ENCODE data around the gene TMEM222.

The TMEM222 gene

DNA sequence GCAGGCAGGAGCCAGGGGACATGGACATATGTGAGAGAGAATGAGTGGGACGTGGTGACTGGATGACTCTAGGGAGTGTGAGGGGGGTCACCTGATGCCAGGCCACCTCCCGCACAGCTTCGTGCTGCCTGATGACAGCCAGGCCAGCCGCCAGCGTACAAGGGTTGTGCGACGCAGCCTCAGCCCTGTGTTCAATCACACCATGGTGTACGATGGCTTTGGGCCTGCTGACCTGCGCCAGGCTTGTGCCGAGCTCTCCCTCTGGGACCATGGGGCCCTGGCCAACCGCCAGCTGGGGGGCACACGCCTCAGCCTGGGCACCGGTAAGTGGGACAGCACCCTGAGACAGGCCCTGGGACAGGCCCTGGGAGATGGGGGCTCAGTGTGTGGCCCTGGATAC is 31.2 kb downstream of the TMEM222 start:
- H3K4me3 Mint-ChIP-seq, result no peak overlapping the region
- H3K4me1 Mint-ChIP-seq, result peaks cover 20 to 29% of the 10 kb centered on the region in 2 donors
- no peaks in the 10 kb centered on the region for H3K9me3 Mint-ChIP-seq
- no peak for DNase-seq
- no peak for ATAC-seq (replicated peaks)
- H3K27ac Mint-ChIP-seq, result no peak overlapping the region
- H3K36me3 Mint-ChIP-seq, result peaks cover under 1 to 1% of the 10 kb centered on the region in 2 donors
- H3K27me3 Mint-ChIP-seq, result no peaks in the 10 kb centered on the region

DNA sequence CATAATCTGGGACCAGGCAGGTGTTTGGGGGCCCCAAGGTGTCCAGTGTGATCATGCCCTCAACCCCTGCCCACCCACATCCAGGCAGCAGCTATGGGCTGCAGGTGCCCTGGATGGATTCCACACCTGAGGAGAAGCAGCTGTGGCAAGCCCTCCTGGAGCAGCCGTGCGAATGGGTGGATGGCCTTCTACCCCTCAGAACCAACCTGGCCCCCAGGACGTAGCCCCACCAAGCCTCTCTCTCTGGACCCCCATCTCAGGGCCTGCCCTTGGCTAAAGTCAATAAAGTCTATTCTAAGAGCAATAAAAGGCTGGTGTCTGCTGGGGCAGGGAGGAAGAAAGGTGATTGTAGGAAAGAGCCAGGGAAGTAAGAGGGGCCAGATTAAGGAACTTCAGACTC is 31.7 kb downstream of the TMEM222 start:
- no peak for ATAC-seq (replicated peaks)
- Mint-ChIP-seq H3K27me3 (no peaks in the 10 kb centered on the region), H3K9me3 (no peaks in the 10 kb centered on the region), H3K4me1 (peaks cover 20 to 29% of the 10 kb centered on the region in 2 donors), H3K27ac (peak overlapping the region; percentile 47), H3K36me3 (peaks cover 0 to 1% of the 10 kb centered on the region in 2 donors), H3K4me3 (no peak overlapping the region)
- no peak for DNase-seq

DNA sequence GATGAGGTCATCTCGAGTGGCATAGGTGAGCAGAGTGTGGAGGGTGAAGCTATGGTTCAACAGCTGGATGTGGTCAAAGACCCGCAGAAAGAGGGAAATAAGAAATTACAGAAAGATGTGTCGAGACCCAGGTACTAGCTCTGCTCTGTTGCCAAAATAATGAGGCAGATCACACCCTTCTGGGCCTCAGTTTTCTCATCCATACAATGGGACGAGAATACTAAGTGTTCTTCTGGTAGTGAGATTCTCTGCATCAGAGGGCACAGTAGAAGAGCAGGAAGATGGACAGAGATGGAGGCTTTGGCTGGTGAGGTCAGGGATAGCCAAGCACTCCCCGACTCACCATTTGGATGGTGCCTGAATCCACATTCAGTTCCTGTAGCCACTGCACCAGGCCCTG is 33.7 kb downstream of the TMEM222 start:
- H3K27ac Mint-ChIP-seq, result no peak overlapping the region
- H3K36me3 Mint-ChIP-seq, result peaks cover 0 to 1% of the 10 kb centered on the region in 2 donors
- H3K27me3 Mint-ChIP-seq, result no peaks in the 10 kb centered on the region
- peaks cover 36 to 42% of the 10 kb centered on the region in 2 donors for H3K4me1 Mint-ChIP-seq
- ATAC-seq (replicated peaks) (no peak), DNase-seq (no peak)
- no peaks in the 10 kb centered on the region for H3K9me3 Mint-ChIP-seq
- H3K4me3 Mint-ChIP-seq, result no peak overlapping the region

DNA sequence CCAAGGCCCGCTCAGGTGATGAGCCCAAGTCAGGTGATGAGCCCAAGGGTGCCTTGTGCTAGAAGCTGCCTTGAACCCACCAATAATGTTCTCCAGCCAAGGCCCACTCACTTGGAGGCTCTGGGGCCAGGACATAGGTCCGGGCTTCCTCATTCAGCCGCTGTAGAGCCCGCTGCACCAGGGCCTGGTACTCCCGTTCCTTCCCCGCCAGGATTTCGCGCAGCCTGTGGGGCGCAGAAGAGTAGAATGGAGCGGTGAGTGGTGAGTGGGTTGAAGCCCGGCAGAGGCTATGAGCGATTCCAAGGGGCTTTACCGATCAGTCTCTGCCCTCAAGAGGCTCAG is 34.3 kb downstream of the TMEM222 start:
- no peak for ATAC-seq (replicated peaks)
- H3K27me3 Mint-ChIP-seq, result no peaks in the 10 kb centered on the region
- H3K9me3 Mint-ChIP-seq, result no peaks in the 10 kb centered on the region
- peak overlapping the region; percentile 37 to 70 for H3K4me3 Mint-ChIP-seq
- no peak for DNase-seq
- peaks cover 0 to 1% of the 10 kb centered on the region in 2 donors for H3K36me3 Mint-ChIP-seq
- peaks cover 40 to 46% of the 10 kb centered on the region in 2 donors for H3K4me1 Mint-ChIP-seq
- peak overlapping the region; percentile 75 for H3K27ac Mint-ChIP-seq

DNA sequence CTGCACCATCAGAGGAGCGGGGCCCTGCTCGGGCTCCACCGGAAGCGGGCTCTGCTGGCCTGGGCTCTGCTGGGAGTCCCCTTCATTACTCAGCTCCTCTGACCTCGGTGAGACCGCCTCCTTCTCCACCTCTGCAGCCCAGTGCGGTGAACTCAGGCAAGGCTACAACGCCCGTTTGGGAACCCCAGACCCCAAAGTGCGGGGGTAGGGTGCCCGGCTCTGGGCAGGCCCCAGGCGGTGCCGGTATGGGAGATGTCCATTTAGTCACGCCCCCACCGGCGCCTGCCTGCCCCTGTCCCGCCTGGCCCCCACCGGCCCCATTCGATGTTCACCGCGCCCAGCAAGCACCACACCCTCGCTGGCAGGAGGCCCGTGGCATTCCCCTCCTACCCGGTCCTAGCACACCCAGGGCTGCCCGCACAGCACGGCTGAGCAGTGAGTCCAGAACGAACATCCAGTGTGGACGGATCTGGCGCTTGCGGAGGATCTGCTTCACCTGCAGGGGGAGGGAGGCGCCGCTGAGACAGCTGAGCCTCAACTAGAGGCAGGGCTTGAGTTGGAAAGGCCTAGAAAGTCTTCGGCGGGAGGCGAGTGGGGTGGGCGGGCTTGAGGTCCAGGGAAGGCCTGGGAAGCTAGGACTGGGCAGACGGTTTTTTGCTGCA is 34.8 kb downstream of the TMEM222 start:
- peaks cover 40 to 46% of the 10 kb centered on the region in 2 donors for H3K4me1 Mint-ChIP-seq
- DNase-seq (no peak), ATAC-seq (replicated peaks) (peak; percentile 25 to 62)
- H3K27ac Mint-ChIP-seq, result peak overlapping the region; percentile 6
- H3K27me3 Mint-ChIP-seq, result no peaks in the 10 kb centered on the region
- H3K9me3 Mint-ChIP-seq, result no peaks in the 10 kb centered on the region
- H3K4me3 Mint-ChIP-seq, result peak overlapping the region; percentile 70 to 74
- peaks cover 0 to 1% of the 10 kb centered on the region in 2 donors for H3K36me3 Mint-ChIP-seq

DNA sequence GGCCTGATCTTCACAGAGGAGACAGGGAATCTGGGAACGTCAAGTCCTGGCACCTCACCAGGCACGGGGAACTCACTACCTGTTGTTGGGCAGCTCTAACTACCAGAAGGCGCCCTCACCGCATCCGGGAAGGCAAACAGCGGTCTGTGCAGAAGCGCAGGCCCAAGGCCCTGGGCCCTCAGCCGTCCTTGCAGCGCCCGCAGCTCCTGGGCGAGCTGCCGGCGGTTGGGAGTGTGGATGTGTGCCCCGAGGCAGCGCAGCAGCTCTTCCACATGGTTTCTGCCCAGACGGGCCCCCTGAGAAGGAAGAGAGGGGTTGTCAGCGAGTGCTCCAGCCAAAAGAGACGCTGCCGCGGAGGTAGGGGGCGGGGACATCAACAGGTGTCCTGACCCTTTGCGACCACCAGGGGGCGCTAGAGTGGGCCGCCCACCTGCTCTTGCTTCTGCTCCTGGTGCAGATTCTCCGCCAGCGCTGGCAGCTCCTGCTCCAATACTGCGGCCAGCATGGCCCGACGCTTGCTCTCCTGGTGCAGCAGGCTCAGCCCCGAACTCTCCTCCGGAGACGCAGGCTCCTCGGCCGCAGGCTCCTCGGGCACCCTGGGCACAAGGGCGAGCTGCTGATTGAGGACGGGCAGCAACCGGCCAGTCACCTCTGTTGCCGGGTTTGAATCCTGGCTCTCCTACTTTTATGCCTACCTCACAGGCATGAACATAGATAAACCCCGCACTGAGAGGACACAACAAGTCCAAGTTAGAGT is 35.5 kb downstream of the TMEM222 start:
- peak overlapping the region; percentile 9 for H3K27ac Mint-ChIP-seq
- H3K27me3 Mint-ChIP-seq, result no peaks in the 10 kb centered on the region
- ATAC-seq (replicated peaks) (peak; percentile 66 to 81), DNase-seq (peak; percentile 70)
- peak overlapping the region; percentile 70 to 74 for H3K4me3 Mint-ChIP-seq
- peaks cover 40 to 46% of the 10 kb centered on the region in 2 donors for H3K4me1 Mint-ChIP-seq
- H3K36me3 Mint-ChIP-seq, result peaks cover 0 to 1% of the 10 kb centered on the region in 2 donors
- H3K9me3 Mint-ChIP-seq, result no peaks in the 10 kb centered on the region

DNA sequence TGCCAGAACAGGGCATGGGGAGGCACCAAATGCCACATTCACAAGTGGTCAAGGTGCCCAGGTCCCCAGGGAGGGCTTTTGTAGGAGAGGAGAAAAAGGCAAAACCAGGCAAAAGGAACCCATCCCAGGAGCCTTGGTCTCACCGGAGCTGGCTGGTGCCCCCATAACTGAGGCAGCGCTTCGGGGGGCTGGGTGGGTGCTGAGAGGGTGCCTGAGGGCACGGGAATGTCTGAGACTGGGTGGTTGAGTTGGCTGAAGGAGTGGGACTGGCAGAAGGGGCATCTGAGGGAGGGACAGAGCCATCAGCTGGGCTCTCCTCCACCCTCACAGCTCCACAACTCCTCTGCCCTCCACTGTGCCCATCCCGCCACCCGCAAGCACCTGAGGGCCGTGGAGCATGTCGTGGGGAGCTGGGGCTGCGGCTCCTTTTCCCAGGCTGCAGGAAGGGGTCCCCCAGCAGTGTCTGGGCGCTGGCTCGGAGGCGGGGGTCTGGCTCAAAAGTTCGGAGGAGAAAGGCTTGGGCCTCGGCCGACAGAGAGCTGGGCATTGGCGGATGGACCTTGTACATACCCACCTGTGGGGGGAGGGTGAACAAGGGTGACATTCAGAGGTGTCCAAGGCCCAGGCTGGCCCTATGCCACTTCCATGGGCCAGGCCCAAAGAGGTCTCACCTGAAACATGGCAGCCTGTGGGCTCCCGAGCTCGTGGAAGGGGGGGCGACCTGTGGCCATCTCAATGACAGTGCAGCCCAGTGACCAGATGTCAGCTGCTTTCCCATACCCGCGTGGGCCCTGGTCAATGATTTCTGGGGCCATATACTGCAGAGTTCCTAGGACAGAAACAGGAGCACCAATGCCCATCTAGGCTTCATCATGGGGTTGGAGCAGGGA is 36.3 kb downstream of the TMEM222 start:
- Mint-ChIP-seq H3K9me3 (no peaks in the 10 kb centered on the region), H3K4me3 (peak overlapping the region in 1 of 2 donors; percentile 74), H3K27ac (no peak overlapping the region)

DNA sequence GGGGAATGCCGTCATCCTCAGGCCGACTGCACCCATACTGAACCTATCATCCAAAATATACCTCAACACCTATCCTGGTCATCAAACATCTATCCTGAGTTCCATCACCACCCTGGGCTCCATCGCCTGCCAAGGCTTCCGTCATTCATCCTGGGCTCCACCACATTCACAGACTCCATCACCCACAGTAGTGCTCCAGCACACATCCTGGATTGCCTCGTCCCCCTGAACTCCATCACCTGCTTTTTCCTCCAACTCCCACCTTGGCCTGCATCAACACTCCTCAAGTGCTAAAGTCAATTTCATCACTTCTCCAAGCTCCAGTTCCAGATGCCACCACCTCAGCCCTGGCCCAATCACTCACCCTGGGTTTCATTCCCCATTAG is 37.0 kb downstream of the TMEM222 start:
- Mint-ChIP-seq H3K27ac (no peak overlapping the region), H3K4me1 (peaks cover 42 to 51% of the 10 kb centered on the region in 2 donors), H3K4me3 (no peak overlapping the region), H3K9me3 (no peaks in the 10 kb centered on the region), H3K36me3 (peaks cover 0 to 1% of the 10 kb centered on the region in 2 donors), H3K27me3 (no peaks in the 10 kb centered on the region)
- DNase-seq (no peak), ATAC-seq (replicated peaks) (no peak)

More for the DNA sequence above, 36.3 kb downstream of the TMEM222 start:
- Mint-ChIP-seq H3K27me3 (no peaks in the 10 kb centered on the region), H3K36me3 (peaks cover 0 to 1% of the 10 kb centered on the region in 2 donors), H3K4me1 (peaks cover 40 to 46% of the 10 kb centered on the region in 2 donors)
- DNase-seq (no peak), ATAC-seq (replicated peaks) (no peak)

DNA sequence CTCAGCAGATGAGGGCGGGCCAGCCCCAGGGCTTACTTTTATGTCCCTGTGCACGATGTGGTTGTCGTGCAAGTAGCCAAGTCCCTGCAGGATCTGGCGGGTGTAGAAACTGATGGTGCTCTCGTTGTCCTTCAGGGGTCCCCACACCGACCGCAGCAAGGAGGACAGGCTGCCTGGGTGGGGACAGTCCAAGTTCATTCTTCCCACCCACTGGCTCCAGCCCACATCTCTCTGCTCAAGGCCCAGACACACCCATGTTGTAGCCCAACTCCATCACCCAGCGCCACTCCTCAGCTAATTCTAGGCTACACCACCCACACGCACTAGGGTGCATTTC is 37.8 kb downstream of the TMEM222 start:
- peaks cover 51 to 59% of the 10 kb centered on the region in 2 donors for H3K4me1 Mint-ChIP-seq
- no peaks in the 10 kb centered on the region for H3K9me3 Mint-ChIP-seq
- peak overlapping the region; percentile 42 for H3K27ac Mint-ChIP-seq
- H3K4me3 Mint-ChIP-seq, result peak overlapping the region; percentile 67 to 79
- H3K27me3 Mint-ChIP-seq, result no peaks in the 10 kb centered on the region
- DNase-seq, result no peak
- ATAC-seq (replicated peaks), result peak; percentile 20 to 26
- peaks cover 0 to 1% of the 10 kb centered on the region in 2 donors for H3K36me3 Mint-ChIP-seq

DNA sequence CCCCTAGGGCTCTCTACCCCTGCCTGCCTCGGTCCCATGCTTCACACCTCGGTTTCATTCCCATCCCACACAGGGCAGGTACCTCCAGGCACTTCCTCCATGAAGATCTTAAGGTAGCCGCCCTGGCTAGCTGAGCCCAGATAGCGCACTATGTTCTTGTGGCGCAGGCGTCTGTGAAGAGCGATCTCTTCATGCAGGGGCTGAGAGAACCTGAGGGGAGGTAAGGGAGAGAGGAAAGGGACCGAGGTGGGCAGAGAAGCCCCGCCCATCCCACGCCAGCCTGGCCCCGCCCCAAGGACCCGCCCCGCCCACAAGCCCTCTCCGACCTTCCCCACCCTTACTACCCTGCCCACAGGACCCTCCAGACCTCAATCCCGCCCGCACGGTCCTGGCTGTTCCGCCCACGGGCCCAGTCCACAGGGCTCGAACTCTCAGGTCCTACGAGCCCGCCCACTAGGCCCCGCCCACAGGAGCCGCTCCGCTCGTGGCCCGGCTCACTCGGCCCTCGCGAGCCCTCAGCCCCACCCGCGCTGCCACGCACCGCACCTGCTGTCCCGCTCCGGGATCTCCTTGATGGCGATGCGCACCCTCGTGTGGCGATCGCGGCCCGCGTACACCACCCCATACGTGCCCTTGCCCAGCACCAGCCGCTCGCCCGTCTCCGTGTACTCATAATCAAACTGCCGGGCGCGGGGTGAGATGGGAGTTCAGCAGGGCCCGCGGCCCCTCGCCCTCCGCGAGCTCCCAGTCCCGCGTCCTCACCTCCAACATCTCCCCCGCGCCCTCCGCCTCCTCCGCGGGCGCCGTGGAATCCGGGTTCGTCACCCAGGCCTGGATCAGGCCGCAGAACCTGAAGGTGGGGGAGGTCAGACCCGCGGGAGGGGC is 38.4 kb downstream of the TMEM222 start:
- Mint-ChIP-seq H3K36me3 (peaks cover 0 to 1% of the 10 kb centered on the region in 2 donors), H3K4me1 (peaks cover 54 to 62% of the 10 kb centered on the region in 2 donors), H3K4me3 (peak overlapping the region; percentile 67 to 79), H3K27me3 (no peaks in the 10 kb centered on the region), H3K27ac (peak overlapping the region; percentile 81), H3K9me3 (no peaks in the 10 kb centered on the region)
- DNase-seq, result no peak
- peak; percentile 19 to 21 for ATAC-seq (replicated peaks)

DNA sequence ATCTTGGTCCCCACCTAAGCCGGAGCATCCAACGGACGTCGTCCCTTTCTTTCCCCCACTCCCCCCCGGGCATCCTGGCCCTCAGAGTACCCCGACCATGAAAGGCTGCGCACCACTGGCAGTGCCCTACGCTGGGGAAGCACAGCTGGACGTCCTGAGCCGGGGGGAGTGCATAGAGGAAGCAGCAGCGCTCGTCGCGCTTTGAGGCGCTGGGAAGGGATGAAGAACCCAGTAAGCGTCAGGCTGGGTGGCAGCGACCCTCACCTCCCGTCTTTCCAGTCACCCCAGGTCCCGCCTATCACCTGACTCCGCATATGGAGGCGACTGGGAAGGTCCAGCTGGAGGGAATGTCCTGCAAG is 39.1 kb downstream of the TMEM222 start:
- Mint-ChIP-seq H3K4me1 (peaks cover 54 to 63% of the 10 kb centered on the region in 2 donors), H3K27me3 (no peaks in the 10 kb centered on the region), H3K27ac (peak overlapping the region; percentile 81), H3K9me3 (no peaks in the 10 kb centered on the region), H3K4me3 (peak overlapping the region; percentile 67 to 79), H3K36me3 (peaks cover 0 to 1% of the 10 kb centered on the region in 2 donors)
- ATAC-seq (replicated peaks) (no peak), DNase-seq (no peak)

DNA sequence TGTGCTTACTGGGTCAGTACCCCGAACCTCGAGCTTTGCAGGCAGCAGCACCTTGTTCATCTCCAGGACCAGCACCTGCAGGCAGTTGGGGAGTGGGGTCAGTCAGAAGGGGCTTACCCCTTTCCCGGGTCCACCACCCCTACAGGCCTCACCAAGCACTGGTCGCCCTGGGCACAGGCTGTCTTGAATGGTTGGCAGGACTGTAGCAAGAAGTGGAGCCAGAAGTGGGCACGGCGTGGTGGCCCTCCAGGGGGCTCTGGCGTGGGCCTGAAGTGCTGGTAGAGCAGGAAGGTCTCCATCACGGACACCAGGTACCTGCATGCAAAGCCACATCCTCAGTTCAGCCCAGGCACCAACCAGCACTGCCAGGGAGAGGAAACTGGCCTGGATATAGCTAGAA is 39.6 kb downstream of the TMEM222 start:
- ATAC-seq (replicated peaks) (no peak), DNase-seq (no peak)
- H3K27ac Mint-ChIP-seq, result no peak overlapping the region
- peaks cover 51 to 63% of the 10 kb centered on the region in 2 donors for H3K4me1 Mint-ChIP-seq
- peaks cover 0 to 1% of the 10 kb centered on the region in 2 donors for H3K36me3 Mint-ChIP-seq
- H3K27me3 Mint-ChIP-seq, result no peaks in the 10 kb centered on the region
- peak overlapping the region; percentile 67 to 79 for H3K4me3 Mint-ChIP-seq
- H3K9me3 Mint-ChIP-seq, result no peaks in the 10 kb centered on the region

DNA sequence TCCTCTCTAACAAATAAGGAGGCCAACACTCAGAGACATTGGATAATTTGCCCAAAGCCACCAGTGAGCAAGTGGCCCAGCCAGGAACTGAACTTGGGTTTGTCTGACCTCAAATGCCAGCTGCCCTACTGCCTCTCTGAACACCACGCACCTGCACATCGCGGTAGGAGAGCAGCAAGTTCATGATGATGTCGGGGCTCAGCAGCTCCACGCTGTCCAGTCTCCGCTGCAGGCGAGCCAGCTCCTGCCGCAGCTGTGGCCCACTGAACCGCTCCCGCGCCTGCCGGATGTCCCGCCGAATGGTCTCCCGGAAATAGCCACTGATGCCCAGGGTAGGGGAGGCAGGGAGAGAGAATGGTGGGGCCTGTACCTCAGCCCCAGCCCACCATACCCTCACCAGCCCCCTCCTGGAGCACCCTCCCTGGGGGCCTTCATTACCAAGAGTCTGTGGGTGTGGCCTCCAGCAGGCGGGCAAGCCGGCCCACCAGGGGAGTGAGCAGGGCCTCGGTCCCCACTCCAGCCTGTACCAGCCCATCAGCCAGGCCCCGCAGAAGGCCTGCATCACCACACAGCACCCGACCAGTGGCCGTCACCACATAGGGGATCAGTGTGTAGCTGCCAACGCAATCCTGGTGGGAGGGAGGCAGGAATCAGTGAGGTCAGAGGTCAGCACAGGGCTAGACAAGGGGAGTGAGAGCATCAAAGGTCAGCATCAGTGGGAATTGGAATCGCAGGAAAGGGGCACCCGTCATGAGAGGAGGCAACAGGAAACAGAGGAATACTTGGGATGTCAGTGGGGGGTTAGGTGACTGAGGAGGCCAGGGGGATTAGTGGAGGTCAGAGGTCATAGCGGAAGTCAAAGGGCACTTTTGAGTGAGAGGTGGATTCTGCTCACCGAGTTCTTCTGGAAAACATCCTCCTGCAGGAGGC is 42.1 kb downstream of the TMEM222 start:
- Mint-ChIP-seq H3K4me3 (peak overlapping the region in 1 of 2 donors; percentile 34), H3K27me3 (no peaks in the 10 kb centered on the region), H3K4me1 (peaks cover 50 to 57% of the 10 kb centered on the region in 2 donors), H3K9me3 (no peaks in the 10 kb centered on the region), H3K27ac (no peak overlapping the region), H3K36me3 (no peaks in the 10 kb centered on the region)
- DNase-seq (no peak), ATAC-seq (replicated peaks) (no peak)

Data from stimulated activated naive B cell treated with anti-CD40 and anti-IgM and Interleukin-4, amounts not matched to agents 10 μg/mL and 1 μg/mL and 100 μg/mL, for 72 hours (primary cell).